22Rv1 (cell line): ENCODE measurements around the gene SP5.

Experiments used
- CTCF ChIP-seq: fragments of 450-650 bp; IDR thresholded peaks from 2 replicates; pipeline ENCODE4 v1.5.1; 2017; ENCODE audit warnings: mild to moderate bottlenecking
- ZFX ChIP-seq: fragments of 450-650 bp; IDR thresholded peaks from 2 replicates; pipeline ENCODE4 v1.6.1; 2017; ENCODE audit warnings: antibody characterized with exemption, borderline replicate concordance

- no peak for TF ChIP-seq CTCF
- no peak for TF ChIP-seq ZFX
Measured at GRCh38 chr2:170742000-170742399, 26.9 kb downstream of the SP5 start.
